Hematopoietic multipotent progenitor cell treated with erythropoietin and hydrocortisone succinate and interleukin-3 and kit ligand, for 6 days (in vitro differentiated cells): ENCODE results near the gene SIX1.
A peak's percentile ranks its signal among the peaks of the same experiment; 100 is the strongest.

ENCODE experiments used
- DNase-seq: peaks from one replicate; pipeline ENCODE4 v3.0.0-alpha.2; 2015

Gene SIX1

DNA sequence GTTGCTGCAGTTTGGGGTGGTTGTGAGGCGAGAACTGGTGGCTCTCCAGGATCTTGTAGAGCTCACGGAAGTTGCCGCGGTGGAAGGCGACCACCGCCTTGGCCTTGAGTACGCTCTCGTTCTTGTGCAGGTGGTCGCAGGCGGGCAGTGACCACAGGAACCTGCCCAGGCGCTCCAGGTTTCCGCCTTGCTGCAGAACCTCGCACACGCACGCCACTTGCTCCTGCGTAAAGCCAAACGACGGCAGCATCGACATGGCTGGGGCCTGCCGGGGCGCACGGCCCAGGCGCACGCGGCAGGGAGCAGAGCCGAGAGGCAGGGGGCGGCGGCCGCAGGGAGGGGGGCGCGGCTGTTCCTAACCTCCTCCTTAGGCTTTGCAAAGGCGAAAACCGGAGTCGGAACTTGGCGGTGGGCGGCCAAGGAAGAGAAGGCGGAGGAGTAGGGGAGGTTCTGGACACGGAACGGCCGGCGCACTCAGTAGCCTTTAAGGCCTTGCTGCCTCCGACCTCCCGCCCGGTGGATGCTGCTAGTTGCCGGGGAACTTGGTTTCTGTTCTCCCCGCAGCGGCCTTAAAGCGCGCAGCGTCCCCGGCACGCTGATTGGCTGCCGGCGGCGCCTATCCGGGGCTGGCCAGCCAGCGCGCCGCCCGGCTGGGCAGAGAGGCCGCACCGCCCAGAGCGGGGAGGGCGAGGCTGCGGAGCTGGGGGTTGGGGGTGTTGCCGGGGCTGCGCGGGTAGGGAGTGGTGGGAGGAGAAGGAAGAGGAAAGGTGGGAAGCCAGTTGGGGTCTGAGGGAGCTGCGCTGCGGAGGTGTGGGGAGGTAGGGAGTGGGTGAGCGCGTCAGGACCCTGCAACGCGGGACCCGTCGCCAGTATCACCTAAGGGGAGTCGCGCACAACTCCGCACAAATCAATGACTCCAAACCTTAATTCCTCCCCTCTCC, at the start of gene SIX1:
SIX1 (minus strand) TSS at position 544 of the 941 bp plus-strand sequence; CDS start at position 256, 288 bp downstream.
- peak; percentile 63 for DNase-seq

DNA sequence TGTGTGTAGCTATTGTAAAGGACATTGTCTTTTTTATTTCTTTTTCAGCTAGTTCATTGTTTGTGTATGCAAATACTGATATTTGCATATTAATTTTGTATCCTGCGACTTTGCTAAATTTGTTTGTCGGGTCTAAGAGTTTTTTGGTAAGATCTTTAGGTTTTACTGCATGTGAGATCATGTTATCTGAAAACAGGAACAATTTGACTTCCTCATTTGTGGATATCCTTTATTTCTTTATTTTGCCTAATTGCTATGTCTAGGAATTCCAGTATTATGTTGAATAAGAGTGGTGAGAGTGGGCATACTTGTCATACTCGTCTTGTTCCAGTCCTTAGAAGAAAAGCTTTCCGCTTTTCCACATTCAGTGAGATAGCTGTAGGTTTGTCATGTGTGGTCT, 46.0 kb upstream of the SIX1 start:
- no peak for DNase-seq

GRCh38 chr14:60691383-60692113, 42.3 kb upstream of the SIX1 start:
- DNase-seq, result no peak

- DNase-seq, result no peak
Measured at GRCh38 chr14:60686865-60687264, 37.6 kb upstream of the SIX1 start.

GRCh38 chr14:60684203-60684602, 34.9 kb upstream of the SIX1 start:
- DNase-seq, result no peak

DNA sequence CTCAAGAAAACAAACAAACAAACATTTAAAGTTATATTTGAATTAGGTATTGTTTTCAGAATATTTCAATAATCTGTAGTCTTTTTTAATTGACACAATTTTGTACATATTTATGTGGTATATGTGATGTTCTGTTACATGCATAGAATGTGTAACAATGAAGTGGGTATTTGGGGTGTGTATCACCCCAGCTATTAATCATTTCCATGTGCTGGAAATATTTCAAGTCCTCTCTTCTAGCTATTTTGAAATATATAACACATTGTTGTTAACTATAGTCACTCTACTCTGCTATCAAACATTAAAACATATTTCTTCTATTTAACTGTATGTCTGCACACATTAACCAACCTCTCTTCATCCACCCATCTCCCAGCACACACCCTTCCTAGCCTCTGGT, 32.0 kb upstream of the SIX1 start:
- DNase-seq, result no peak

DNA sequence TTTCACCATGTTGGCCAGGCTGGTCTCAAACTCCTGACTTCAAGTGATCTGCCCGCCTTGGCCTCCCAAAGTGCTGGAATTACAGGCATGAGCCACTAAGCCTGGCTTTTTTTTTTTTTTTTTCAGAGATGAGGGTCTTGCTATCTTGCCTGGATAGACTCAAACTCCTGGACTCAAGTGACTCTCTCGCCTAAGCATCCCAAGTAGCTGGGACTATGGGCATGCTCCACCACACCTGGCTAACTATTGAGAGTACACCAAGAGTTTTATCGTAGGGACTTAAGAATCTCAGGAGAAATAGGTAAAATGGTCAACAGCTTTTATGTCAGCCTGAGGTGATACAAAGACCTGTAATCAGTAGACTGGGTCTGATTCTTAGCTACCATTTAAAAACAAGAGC, 31.2 kb upstream of the SIX1 start:
- no peak for DNase-seq

- DNase-seq, result no peak
Measured at GRCh38 chr14:60679566-60680258, 30.4 kb upstream of the SIX1 start.

DNA sequence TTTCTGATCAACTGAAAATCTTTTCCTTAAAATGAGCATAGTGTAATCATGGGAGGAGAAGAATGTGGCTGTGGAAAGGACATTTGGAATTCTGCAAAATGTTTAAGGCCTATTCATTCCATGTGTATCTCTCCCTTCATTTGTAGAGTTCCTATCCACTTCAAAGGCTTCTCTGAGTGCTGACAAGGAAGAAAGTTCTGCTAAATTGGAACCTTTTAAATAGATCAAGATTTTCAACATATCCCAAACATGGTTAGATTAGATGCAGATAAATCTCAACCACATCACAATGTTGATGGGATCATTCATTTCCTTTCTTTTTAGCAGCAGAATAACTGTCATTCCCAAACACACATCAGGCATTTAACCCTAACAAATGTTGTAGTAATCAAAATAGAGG, 28.4 kb upstream of the SIX1 start:
- no peak for DNase-seq

- no peak for DNase-seq
Measured at GRCh38 chr14:60670989-60671388, 21.7 kb upstream of the SIX1 start.

DNA sequence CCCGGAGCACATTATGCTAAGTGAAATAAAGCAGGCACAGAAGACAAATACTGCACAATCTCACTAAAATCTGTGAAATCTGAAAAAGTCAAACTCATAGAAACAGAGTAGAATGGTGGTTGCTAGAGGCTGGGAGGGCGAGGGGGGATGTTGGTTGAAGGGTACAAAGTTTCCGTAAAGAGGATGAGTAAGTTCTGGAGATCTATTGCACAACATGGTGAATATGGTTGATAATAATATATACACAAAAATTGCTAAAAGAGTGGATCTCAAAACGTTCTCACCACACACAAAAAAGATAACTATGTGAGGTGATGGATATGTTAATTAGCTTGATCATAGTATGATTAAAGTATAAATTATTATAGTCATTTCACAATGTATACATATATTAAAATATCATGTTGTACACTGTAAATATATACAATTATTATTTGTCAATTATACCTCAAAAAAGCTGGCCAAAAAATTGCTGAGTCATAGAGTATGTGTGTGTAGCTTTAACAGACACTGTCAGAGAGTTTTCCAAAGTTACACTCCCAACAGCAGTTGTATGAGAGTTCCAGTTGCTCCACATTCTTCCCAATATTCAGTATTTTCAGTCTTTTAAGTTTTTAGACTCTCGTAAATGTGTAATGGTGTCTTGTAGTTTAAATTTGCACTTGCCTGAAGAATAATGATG, 19.3 kb upstream of the SIX1 start:
- no peak for DNase-seq

DNA sequence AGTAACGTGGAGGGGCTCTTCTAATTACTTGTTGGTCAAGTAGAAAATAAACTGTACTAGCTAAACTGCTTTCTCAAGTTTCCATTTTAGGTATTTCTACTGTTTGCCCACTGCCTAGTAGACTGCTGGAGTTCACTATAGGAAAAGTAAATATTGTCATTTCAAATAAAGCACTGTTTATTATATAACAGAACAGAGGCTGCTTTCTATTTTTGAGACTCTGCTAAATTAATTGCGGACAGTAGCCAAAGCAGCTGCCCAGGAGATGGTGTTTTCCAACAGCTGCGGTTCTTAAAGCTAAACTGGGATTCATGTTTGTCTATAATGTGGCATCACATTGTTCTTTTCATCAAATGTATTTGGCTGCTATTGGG, 15.9 kb upstream of the SIX1 start:
- DNase-seq, result no peak

DNA sequence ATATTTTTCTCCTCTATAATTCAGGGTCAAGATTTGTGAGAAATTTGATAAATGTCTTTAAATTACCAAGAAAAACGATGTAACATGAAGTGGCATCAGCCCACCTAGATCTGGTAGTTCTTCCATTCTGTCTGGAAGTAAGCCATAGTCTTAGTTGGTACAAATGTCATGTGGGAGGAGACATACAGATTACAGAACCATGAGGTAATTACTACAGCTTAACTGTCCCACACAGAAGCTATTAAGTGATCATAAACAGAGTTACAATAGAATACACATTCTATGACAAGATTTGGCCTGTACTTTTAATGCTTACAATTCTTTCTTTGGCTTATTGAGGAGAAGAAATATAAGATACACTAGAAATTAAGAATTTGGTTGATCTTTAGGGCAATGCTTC, 13.7 kb upstream of the SIX1 start:
- no peak for DNase-seq

DNA sequence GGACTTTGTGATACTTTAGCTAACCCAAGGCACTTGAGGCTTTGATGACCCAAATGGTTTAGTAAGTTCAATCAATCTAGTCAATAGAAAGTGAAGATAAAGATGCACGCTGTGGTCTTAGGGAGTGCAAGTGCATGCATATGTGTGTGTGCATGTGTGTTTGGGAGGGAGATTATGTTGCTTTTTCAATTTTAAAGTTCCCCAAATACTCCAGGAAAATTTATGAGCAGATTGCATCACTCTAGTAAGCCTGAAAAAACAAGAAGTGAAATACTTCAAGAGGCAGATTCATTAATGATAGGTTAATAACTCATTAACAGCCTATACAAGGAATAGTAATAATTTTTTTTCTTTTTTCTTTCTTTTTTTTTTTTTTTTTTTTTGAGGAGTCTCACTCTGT, 12.4 kb upstream of the SIX1 start:
- no peak for DNase-seq

- no peak for DNase-seq
Measured at GRCh38 chr14:60658909-60659585, 9.8 kb upstream of the SIX1 start.

DNA sequence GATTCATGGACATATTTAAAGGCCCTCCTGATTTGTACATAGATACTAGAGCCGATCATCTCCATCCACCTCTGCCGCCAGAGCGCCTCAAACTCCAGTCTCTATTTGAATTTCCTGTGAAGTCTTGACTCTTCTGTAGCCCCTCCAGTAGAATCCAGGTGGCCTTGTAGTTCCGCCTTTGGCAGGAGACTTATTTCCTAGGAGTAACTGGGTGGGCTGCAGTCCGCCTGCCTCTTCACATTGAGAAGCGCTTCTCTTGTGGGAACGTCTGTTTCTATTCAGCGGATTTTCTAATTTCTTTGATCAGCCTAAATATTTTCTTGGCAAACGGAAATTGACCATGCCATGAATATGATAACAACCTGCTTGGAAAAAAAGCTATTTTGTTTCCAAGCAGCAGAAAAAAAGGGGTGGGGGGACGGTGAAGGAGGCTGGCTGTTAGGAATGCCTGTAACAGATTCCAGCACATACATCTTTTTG, 9.0 kb upstream of the SIX1 start:
- DNase-seq, result no peak

DNA sequence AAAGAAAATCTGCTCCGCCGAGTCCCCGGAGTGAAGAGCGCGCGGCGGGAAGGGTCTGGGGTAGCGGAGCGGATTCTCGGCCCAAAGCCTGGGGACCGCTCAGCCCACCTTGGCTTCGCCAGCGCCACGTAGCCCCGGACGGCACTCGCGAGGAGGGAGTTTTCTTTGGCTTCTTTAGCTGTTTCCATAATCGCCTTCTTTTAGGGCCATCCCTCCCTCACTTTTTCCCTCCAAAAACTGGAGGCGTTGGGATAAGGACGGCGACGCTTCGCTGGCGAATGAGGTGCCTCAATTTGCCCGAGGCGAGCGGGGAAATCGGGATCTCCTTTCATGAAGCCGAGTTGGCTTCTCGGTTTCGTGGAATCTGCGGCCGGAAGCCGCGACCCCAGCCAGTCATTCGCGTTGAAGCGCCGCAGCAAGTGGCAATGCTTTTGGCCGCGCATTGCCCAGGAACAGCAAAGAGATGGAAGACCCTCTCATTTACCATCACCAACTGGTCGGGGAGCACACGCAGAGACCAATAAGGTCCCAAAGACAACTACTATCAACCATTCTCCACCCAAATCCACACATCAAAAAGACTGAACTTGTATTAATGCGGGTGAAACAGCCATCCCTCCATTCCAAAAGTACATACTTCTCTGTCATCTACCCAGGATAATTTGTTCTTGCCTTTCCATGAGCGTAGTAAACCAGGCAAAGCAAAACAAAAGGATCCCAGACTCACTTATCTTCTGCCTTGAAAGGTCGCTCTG, 8.4 kb upstream of the SIX1 start:
- no peak for DNase-seq

GRCh38 chr14:60656686-60657455, 7.6 kb upstream of the SIX1 start:
- DNase-seq, result peak; percentile 62

DNA sequence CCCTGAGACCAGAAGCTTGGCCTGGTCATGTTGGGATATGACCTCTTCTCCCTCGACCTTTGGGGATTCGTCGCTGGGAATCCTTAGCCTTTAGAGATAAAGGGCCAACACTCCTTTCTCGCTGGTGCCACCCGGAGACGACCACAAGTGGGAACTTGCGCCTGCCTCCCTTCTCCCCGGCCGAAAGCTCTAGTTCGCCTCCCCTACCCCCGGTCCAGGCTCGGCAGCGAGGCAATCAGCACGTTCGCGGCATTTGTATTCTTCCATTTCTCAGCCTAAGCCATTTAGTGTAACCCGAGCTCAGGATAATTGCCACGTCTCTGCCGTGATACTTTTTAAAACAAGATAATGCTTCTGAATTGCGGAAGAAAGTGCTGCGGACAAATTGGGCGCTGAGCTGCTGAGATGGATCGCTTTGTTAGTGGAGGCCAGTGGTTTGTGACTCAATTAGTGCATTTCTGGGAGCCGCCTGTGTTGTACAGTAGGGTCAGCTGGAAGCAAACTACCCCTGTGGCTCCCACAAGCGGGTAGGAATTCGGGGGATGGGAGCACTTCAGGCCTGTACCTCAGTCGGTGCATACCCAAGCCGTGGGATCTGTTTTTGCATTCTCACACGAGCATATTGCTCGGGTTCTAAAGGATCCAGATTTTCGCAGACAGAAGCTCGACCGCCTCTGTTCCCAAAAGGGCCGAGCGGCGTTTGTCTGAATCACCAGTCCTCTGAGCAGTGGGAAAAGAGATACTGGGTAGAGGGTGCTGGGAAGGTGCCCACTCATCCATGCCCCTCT, 6.8 kb upstream of the SIX1 start:
- no peak for DNase-seq
